HepG2 (cell line): ENCODE measurements around the gene DDN. TPM values are rescaled to one million over a fixed set of nuclear protein-coding genes. Genes with fewer than 3 reads are reported as not detected.

Experiments used
- DNMT3B ChIP-seq: conservative IDR thresholded peaks from 2 replicates; pipeline ENCODE4 v1.6.1; 2016; ENCODE audit warnings: missing biosample characterization, control low read depth
- EEA1 ChIP-seq: sonication (generic); formaldehyde crosslinking; IDR thresholded peaks from 2 replicates; pipeline ENCODE4 v1.5.1; 2020; ENCODE audit warnings: mild to moderate bottlenecking, missing genetic modification reagents, borderline replicate concordance
- FOXO4 ChIP-seq: sonication (generic); formaldehyde crosslinking; conservative IDR thresholded peaks from 2 replicates; pipeline ENCODE4 v1.8.1; 2023; ENCODE audit warnings: missing genetic modification reagents
- GTF2F1 ChIP-seq: fragments of 150-350 bp; IDR thresholded peaks from 2 replicates; pipeline ENCODE4 v1.6.1; 2014; ENCODE audit warnings: low read length
- HNRNPUL1 ChIP-seq: fragments of 200-400 bp; formaldehyde crosslinking; IDR thresholded peaks from 2 replicates; pipeline ENCODE4 v1.6.1; 2017; ENCODE audit warnings: low read depth, mild to moderate bottlenecking, low read length, moderate library complexity
- ISX ChIP-seq: sonication (generic); formaldehyde crosslinking; conservative IDR thresholded peaks from 2 replicates; pipeline ENCODE4 v1.5.0; 2020; ENCODE audit warnings: missing genetic modification reagents
- NFKB2 ChIP-seq: sonication (generic); formaldehyde crosslinking; IDR thresholded peaks from 2 replicates; pipeline ENCODE4 v1.4.0; 2020; ENCODE audit warnings: missing genetic modification reagents, borderline replicate concordance
- NRL ChIP-seq: sonication (generic); formaldehyde crosslinking; IDR thresholded peaks from 2 replicates; pipeline ENCODE4 v1.5.0; 2020; ENCODE audit warnings: missing genetic modification reagents, mild to moderate bottlenecking, moderate library complexity, borderline replicate concordance
- PLRG1 ChIP-seq: fragments of 450-650 bp; conservative IDR thresholded peaks from 2 replicates; pipeline ENCODE4 v1.6.1; 2016
- PRPF4 ChIP-seq: fragments of 200-400 bp; formaldehyde crosslinking; IDR thresholded peaks from 2 replicates; pipeline ENCODE4 v1.6.1; 2016; ENCODE audit warnings: low read length, low read depth; ENCODE audit not compliant: poor library complexity, severe bottlenecking
- RFXAP ChIP-seq: sonication (generic); formaldehyde crosslinking; IDR thresholded peaks from 2 replicates; pipeline ENCODE4 v1.4.0; 2020; ENCODE audit warnings: missing genetic modification reagents, borderline replicate concordance
- SATB2 ChIP-seq: sonication (generic); formaldehyde crosslinking; IDR thresholded peaks from 2 replicates; pipeline ENCODE4 v1.5.0; 2020; ENCODE audit warnings: missing genetic modification reagents
- SMARCE1 ChIP-seq: fragments of 450-650 bp; IDR thresholded peaks from 2 replicates; pipeline ENCODE4 v1.6.1; 2017; ENCODE audit warnings: borderline replicate concordance
- SOX6 ChIP-seq, 2 experiments: fragments of 450-650 bp in 1 of 2; sonication (generic) in 1 of 2; formaldehyde crosslinking in 1 of 2; IDR thresholded peaks; 2 replicates each; pipeline versions ENCODE4 v1.4.0 to v1.6.1; 2017 to 2020; ENCODE audit warnings: antibody characterized with exemption in 1 of 2, mild to moderate bottlenecking in 1 of 2, missing genetic modification reagents in 1 of 2
- SSRP1 ChIP-seq: IDR thresholded peaks from 2 replicates; pipeline ENCODE4 v1.6.1; 2016; ENCODE audit warnings: control low read depth
- TGIF2 ChIP-seq: IDR thresholded peaks from 2 replicates; pipeline ENCODE4 v1.6.1; 2016; ENCODE audit warnings: control low read depth, missing compliant biosample characterization
- ZBTB25 ChIP-seq: IDR thresholded peaks from 2 replicates; pipeline ENCODE4 v1.6.1; 2018; ENCODE audit warnings: missing genetic modification reagents
- ZMYM4 ChIP-seq: sonication (generic); formaldehyde crosslinking; IDR thresholded peaks from 2 replicates; pipeline ENCODE4 v1.8.1; 2023; ENCODE audit warnings: mild to moderate bottlenecking, missing genetic modification reagents
- ZNF317 ChIP-seq: sonication (generic); formaldehyde crosslinking; IDR thresholded peaks from 2 replicates; pipeline ENCODE4 v1.5.0; 2020; ENCODE audit warnings: mild to moderate bottlenecking, missing genetic modification reagents
- ZSCAN29 ChIP-seq: sonication (generic); formaldehyde crosslinking; conservative IDR thresholded peaks from 2 replicates; pipeline ENCODE4 v1.4.0; 2020; ENCODE audit warnings: mild to moderate bottlenecking, missing genetic modification reagents
- polyA plus RNA-seq, 8 experiments: library from polyadenylated mRNA; depleted of rRNA in 3 of 8; stranded (reverse) in 7 of 8; unstranded in 1 of 8; fragments of >200 nt; fragmentation: Illumina TruSeq in 4 of 8; extraction: Trizol in 4 of 8; gene quantifications; 2 replicates each; pipeline versions ENCODE4 v1.2.1 to v1.2.3, GENCODE V29; 2011 to 2016; ENCODE audit warnings: low read depth in 4 of 8, missing spikeins in 1 of 8, mixed read lengths in 1 of 8; ENCODE audit not compliant: insufficient read depth in 1 of 8
- total RNA-seq, 5 experiments: library from RNA; depleted of rRNA; stranded (reverse); fragments of >200 nt; fragmentation: Illumina TruSeq; extraction: Trizol; gene quantifications; 2 replicates each; pipeline ENCODE4 v1.2.3, GENCODE V29; 2016; ENCODE audit warnings: low read depth in 1 of 5
- TF ChIP-seq, protein P1 (sequence below): sonication (generic); formaldehyde crosslinking; IDR thresholded peaks from 2 replicates; pipeline ENCODE4 v1.5.1; 2020; ENCODE audit warnings: missing genetic modification reagents, mild to moderate bottlenecking, borderline replicate concordance
- TF ChIP-seq, protein P2 (sequence below): sonication (generic); formaldehyde crosslinking; IDR thresholded peaks from 2 replicates; pipeline ENCODE4 v1.5.1; 2020; ENCODE audit warnings: mild to moderate bottlenecking, missing genetic modification reagents

The DDN gene
- total and polyA plus RNA-seq, 2 of the 13 experiments (the other 11 are each of a cell fraction or from before 2014, with no cell fraction given) = 0.24 to 0.53 TPM

DNA sequence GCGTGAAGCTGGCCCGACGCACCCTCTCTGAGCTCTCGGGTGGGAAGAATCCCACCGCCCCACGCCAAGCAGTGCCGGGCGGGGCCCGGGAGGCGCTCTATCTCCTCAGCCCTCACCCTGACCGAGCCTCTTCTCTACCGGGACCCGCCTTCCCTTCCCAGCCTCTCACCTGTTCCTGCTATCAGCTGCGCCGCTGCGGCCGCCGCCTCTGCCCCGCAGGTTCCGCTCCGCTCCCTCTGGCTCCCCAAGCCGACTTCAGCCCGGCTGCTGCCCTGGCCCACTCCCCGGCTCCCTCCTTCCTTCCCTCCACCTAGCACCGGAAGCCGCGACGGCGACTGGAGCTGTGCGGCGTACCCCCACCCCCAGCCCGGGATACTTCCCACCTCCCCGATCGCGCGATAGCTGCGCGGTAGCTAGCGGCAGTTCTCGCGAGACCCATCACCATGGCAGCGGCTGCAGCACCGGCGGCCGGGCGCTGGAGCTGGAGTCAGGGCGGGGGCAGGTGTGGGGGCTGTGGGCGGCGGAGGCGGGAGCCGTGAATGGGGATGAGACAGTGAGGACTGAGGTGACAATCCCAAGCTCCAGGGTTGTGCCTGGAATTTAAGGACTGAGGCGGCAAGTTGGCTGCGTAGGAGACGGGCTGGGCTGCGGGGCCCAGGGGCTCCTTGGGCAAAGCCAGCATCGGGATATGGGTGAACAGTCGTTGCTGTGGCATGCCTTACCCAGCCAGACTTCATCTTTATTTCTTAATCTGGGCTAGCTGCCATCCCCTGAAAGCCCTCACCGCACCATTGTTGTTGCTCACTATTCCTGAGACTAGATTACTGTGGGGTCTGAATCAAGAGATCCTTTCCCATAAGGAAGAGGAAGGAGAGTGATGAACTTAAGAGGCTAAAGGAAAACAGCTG lies 41.8 kb downstream of the DDN start, which contains the start of gene ARF3 (continued):
- TF ChIP-seq NRL (CRISPR knock-in tag) = peak; percentile 77
- TF ChIP-seq FOXO4 = no peak
- TF ChIP-seq RFXAP (CRISPR knock-in tag) = peak; percentile 69; the same call in 1 of the 2 replicates
- no peak for TF ChIP-seq PLRG1
- TF ChIP-seq, protein P1, sequence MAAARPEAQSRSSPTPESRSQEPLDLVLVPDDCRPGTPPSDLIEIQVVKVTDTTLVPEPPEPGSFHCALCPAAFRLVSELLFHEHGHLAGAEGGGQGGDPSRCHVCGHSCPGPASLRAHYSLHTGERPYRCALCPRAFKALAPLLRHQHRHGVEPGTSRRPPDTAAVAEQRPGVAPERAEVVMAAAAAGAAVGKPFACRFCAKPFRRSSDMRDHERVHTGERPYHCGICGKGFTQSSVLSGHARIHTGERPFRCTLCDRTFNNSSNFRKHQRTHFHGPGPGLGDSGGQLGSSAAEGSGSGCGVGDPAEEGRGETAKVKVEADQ (CRISPR knock-in tag) = no peak
- TF ChIP-seq EEA1 = 0 out of 2 replicates have a peak, but pooled peaks have one; percentile 43
- TF ChIP-seq DNMT3B = no peak
- no peak for TF ChIP-seq SSRP1
- TF ChIP-seq SATB2 = no peak
- no peak for TF ChIP-seq GTF2F1
- TF ChIP-seq ISX (CRISPR knock-in tag) = no peak
- TF ChIP-seq SMARCE1 = no peak
- no peak for TF ChIP-seq SOX6 (IDR thresholded peaks at IDR 0.05)
- TF ChIP-seq SOX6 (CRISPR knock-in tag; IDR thresholded peaks at IDR 0.05) = no peak
- TF ChIP-seq PRPF4 = no peak
- TF ChIP-seq HNRNPUL1 = no peak
- TF ChIP-seq NFKB2 (CRISPR knock-in tag) = no peak
- no peak for TF ChIP-seq ZBTB25 (CRISPR knock-in tag)
- no peak for TF ChIP-seq TGIF2 (CRISPR knock-in tag)
- no peak for TF ChIP-seq ZNF317 (CRISPR knock-in tag)
- no peak for TF ChIP-seq ZSCAN29 (CRISPR knock-in tag)
- TF ChIP-seq ZMYM4 (CRISPR knock-in tag) = peak; percentile 81
- TF ChIP-seq, protein P2, sequence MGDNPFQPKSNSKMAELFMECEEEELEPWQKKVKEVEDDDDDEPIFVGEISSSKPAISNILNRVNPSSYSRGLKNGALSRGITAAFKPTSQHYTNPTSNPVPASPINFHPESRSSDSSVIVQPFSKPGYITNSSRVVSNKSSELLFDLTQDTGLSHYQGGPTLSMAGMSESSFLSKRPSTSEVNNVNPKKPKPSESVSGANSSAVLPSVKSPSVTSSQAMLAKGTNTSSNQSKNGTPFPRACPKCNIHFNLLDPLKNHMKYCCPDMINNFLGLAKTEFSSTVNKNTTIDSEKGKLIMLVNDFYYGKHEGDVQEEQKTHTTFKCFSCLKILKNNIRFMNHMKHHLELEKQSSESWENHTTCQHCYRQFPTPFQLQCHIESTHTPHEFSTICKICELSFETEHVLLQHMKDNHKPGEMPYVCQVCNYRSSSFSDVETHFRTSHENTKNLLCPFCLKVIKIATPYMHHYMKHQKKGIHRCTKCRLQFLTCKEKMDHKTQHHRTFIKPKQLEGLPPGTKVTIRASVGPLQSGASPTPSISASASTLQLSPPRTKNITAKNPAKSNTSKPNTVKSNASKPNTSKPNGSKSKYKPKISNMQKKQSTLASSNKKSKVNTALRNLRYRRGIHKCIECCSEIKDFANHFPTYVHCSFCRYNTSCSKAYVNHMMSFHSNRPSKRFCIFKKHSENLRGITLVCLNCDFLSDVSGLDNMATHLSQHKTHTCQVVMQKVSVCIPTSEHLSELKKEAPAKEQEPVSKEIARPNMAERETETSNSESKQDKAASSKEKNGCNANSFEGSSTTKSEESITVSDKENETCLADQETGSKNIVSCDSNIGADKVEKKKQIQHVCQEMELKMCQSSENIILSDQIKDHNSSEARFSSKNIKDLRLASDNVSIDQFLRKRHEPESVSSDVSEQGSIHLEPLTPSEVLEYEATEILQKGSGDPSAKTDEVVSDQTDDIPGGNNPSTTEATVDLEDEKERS (CRISPR knock-in tag) = 0 out of 2 replicates have a peak, but pooled peaks have one; percentile 54
